ENCODE measurements around the gene NCKAP5.

GRCh38 chr2:133080822-133081221 lies 487.4 kb downstream of the NCKAP5 start:
- TF ChIP-seq, protein P1, sequence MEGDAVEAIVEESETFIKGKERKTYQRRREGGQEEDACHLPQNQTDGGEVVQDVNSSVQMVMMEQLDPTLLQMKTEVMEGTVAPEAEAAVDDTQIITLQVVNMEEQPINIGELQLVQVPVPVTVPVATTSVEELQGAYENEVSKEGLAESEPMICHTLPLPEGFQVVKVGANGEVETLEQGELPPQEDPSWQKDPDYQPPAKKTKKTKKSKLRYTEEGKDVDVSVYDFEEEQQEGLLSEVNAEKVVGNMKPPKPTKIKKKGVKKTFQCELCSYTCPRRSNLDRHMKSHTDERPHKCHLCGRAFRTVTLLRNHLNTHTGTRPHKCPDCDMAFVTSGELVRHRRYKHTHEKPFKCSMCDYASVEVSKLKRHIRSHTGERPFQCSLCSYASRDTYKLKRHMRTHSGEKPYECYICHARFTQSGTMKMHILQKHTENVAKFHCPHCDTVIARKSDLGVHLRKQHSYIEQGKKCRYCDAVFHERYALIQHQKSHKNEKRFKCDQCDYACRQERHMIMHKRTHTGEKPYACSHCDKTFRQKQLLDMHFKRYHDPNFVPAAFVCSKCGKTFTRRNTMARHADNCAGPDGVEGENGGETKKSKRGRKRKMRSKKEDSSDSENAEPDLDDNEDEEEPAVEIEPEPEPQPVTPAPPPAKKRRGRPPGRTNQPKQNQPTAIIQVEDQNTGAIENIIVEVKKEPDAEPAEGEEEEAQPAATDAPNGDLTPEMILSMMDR (conservative IDR thresholded peaks at IDR 0.05; ENCODE audit: low read depth, low read length) = no peak
- TF ChIP-seq EZH2 (IDR thresholded peaks at IDR 0.05; ENCODE audit: low read length, unreplicated experiment) = no peak
- no peak for TF ChIP-seq EZH2phosphoT487 (IDR thresholded peaks at IDR 0.05; ENCODE audit: borderline replicate concordance, low read length)

Data from PC-3 (cell line).